Astrocyte (in vitro differentiated cells and primary cell): ENCODE results near the gene NLN. TPM values are rescaled to one million over a fixed set of nuclear protein-coding genes. Genes with fewer than 3 reads are reported as not detected.

ENCODE experiments used
- DNase-seq: peaks from one replicate; pipeline ENCODE4 v3.0.0-alpha.2; 2010; ENCODE audit warnings: low read depth
- FAIRE-seq: peaks from 2 replicates; lab custom pipeline; 2011; peaks lifted over from hg19 to GRCh38; lab: Jason Lieb, UNC
- H2AFZ ChIP-seq: 2 replicates; pipeline ENCODE4 v1.6.0; 2012; ENCODE audit warnings: low read depth, low read length, inconsistent platforms
- H3K27ac ChIP-seq: 2 replicates; pipeline ENCODE4 v1.5.1; 2011; ENCODE audit warnings: low read depth, low read length, inconsistent platforms
- H3K27me3 ChIP-seq: 2 replicates; pipeline ENCODE4 v1.6.0; 2011; ENCODE audit warnings: low read length, inconsistent platforms; ENCODE audit not compliant: insufficient read depth
- H3K36me3 ChIP-seq: 2 replicates; pipeline ENCODE4 v1.5.1; 2011; ENCODE audit warnings: low read length, inconsistent platforms; ENCODE audit not compliant: insufficient read depth
- H3K4me1 ChIP-seq: 2 replicates; pipeline ENCODE4 v1.5.1; 2011; ENCODE audit warnings: low read length, inconsistent platforms; ENCODE audit not compliant: insufficient read depth
- H3K4me2 ChIP-seq: 2 replicates; pipeline ENCODE4 v1.6.0; 2012; ENCODE audit warnings: low read length, inconsistent platforms
- H3K4me3 ChIP-seq: 2 replicates; pipeline ENCODE4 v1.5.1; 2011; ENCODE audit warnings: low read depth, mild to moderate bottlenecking, low read length, inconsistent platforms; ENCODE audit not compliant: insufficient read depth
- H3K79me2 ChIP-seq: 2 replicates; pipeline ENCODE4 v1.6.0; 2012; ENCODE audit warnings: mild to moderate bottlenecking, low read length, inconsistent platforms; ENCODE audit not compliant: insufficient read depth
- H3K9ac ChIP-seq: 2 replicates; pipeline ENCODE4 v1.6.0; 2012; ENCODE audit warnings: mild to moderate bottlenecking, low read length, inconsistent platforms
- H3K9me3 ChIP-seq: 2 replicates; pipeline ENCODE4 v1.5.1; 2012; ENCODE audit warnings: low read depth, mild to moderate bottlenecking, low read length, inconsistent platforms; ENCODE audit not compliant: insufficient read depth
- H4K20me1 ChIP-seq: 2 replicates; pipeline ENCODE4 v1.6.0; 2012; ENCODE audit warnings: low read length, inconsistent platforms; ENCODE audit not compliant: insufficient read depth
- H3K27ac Mint-ChIP-seq: one replicate; pipeline ENCODE4 v1.8.0; 2021; ENCODE audit warnings: mild to moderate bottlenecking, mixed read lengths; ENCODE audit not compliant: unreplicated experiment
- H3K27me3 Mint-ChIP-seq: one replicate; pipeline ENCODE4 v1.8.0; 2021; ENCODE audit warnings: low read depth, mixed read lengths; ENCODE audit not compliant: unreplicated experiment
- H3K36me3 Mint-ChIP-seq: one replicate; pipeline ENCODE4 v1.8.0; 2021; ENCODE audit warnings: low read depth, mixed read lengths; ENCODE audit not compliant: unreplicated experiment
- H3K4me1 Mint-ChIP-seq: one replicate; pipeline ENCODE4 v1.8.0; 2021; ENCODE audit warnings: low read depth, mixed read lengths; ENCODE audit not compliant: unreplicated experiment
- H3K4me3 Mint-ChIP-seq: one replicate; pipeline ENCODE4 v1.8.0; 2021; ENCODE audit warnings: mild to moderate bottlenecking, moderate library complexity, mixed read lengths; ENCODE audit not compliant: unreplicated experiment
- H3K9me3 Mint-ChIP-seq: one replicate; pipeline ENCODE4 v1.8.0; 2021; ENCODE audit warnings: mild to moderate bottlenecking, mixed read lengths; ENCODE audit not compliant: unreplicated experiment
- EZH2 ChIP-seq: IDR thresholded peaks from 2 replicates; pipeline ENCODE4 v1.6.1; 2012; ENCODE audit warnings: mild to moderate bottlenecking, low read length, inconsistent platforms; ENCODE audit not compliant: insufficient read depth
- total RNA-seq: library from RNA; stranded (reverse); gene quantifications from 2 replicates; pipeline ENCODE4 v1.2.1, GENCODE V29; 2021
- TF ChIP-seq, protein P1 (sequence below): IDR thresholded peaks from 2 replicates; pipeline ENCODE4 v1.5.1; 2011; ENCODE audit warnings: low read depth, mild to moderate bottlenecking, inconsistent platforms, low read length, moderate library complexity; ENCODE audit not compliant: insufficient read depth

NLN gene
- total RNA-seq, 1 donor from 2014 or later: 65.2 TPM

DNA sequence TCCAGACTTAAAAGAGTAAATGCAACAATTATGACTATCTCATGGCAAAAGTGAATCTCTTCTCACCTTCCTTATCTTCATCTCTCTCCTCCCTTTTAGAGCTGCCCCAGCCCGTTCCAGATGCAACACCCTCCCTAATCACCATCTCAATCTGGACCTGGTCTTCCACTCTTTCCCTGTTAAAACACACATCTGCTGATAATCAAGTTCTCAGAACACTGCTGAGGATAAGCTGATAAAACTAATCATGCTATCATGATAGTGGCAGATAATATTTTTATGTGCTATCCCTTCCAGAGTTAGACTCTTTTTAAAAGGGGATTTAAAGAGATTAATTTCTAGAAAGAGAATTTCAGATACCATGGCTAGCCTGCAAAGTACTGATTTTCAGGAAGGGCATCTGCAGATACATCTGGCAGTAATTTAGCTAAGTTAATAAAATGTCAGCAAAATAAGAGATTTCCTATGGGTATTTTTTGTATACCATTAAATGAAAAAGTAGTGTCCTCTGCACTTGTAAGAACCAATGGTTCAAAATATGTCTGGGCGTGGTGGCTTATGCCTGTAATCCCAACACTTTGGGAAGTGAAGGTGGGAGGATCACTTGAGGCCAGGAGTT, 17.3 kb upstream of the NLN start:
- Histone ChIP-seq H3K4me2 (no peak overlapping the region), H3K27me3 (no peaks in the 10 kb centered on the region), H3K27ac (no peak overlapping the region), H2AFZ (no peak overlapping the region), H3K4me1 (no peaks in the 10 kb centered on the region), H3K79me2 (no peaks in the 10 kb centered on the region), H3K9ac (no peak overlapping the region), H3K36me3 (peaks cover 15% of the 10 kb centered on the region), H3K9me3 (no peaks in the 10 kb centered on the region), H3K4me3 (no peak overlapping the region), H4K20me1 (no peaks in the 10 kb centered on the region)
- Mint-ChIP-seq H3K27me3 (no peaks in the 10 kb centered on the region), H3K27ac (no peak overlapping the region), H3K4me3 (no peak overlapping the region), H3K9me3 (no peaks in the 10 kb centered on the region), H3K4me1 (no peaks in the 10 kb centered on the region), H3K36me3 (no peaks in the 10 kb centered on the region)
- FAIRE-seq (no peak), DNase-seq (no peak)
- TF ChIP-seq, protein P1, sequence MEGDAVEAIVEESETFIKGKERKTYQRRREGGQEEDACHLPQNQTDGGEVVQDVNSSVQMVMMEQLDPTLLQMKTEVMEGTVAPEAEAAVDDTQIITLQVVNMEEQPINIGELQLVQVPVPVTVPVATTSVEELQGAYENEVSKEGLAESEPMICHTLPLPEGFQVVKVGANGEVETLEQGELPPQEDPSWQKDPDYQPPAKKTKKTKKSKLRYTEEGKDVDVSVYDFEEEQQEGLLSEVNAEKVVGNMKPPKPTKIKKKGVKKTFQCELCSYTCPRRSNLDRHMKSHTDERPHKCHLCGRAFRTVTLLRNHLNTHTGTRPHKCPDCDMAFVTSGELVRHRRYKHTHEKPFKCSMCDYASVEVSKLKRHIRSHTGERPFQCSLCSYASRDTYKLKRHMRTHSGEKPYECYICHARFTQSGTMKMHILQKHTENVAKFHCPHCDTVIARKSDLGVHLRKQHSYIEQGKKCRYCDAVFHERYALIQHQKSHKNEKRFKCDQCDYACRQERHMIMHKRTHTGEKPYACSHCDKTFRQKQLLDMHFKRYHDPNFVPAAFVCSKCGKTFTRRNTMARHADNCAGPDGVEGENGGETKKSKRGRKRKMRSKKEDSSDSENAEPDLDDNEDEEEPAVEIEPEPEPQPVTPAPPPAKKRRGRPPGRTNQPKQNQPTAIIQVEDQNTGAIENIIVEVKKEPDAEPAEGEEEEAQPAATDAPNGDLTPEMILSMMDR: no peak
- TF ChIP-seq EZH2: no peak

DNA sequence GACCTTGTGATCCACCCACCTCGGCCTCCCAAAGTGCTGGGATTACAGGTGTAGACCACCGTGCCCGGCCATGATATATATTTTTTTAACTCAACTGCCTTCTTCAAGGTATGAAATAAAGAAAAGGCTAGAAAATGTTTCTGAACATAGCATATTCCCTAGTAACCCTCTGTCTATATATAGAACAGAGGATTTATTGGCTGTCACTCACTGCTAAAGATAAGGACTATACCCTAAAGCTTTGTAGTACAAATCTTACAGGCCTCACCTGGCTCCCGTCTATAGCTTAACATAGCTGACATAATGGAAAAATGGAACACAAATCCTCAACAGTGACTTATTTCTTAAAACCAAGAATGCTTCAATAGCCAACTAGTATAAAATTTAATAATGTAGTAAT, 14.3 kb upstream of the NLN start:
- H3K27me3 ChIP-seq: no peaks in the 10 kb centered on the region
- no peaks in the 10 kb centered on the region for H3K4me1 Mint-ChIP-seq
- H3K4me2 ChIP-seq: no peak overlapping the region
- H4K20me1 ChIP-seq: no peaks in the 10 kb centered on the region
- DNase-seq (no peak), FAIRE-seq (no peak)
- peaks cover 10% of the 10 kb centered on the region for H3K36me3 Mint-ChIP-seq
- H3K9me3 ChIP-seq: no peaks in the 10 kb centered on the region
- no peak overlapping the region for H3K4me3 Mint-ChIP-seq
- H2AFZ ChIP-seq: no peak overlapping the region
- H3K36me3 ChIP-seq: peaks cover 17% of the 10 kb centered on the region
- TF ChIP-seq, protein P1: no peak
- no peak for TF ChIP-seq EZH2
- H3K4me1 ChIP-seq: no peaks in the 10 kb centered on the region
- H3K9ac ChIP-seq: no peak overlapping the region
- no peaks in the 10 kb centered on the region for H3K27me3 Mint-ChIP-seq
- no peak overlapping the region for H3K27ac ChIP-seq
- no peak overlapping the region for H3K4me3 ChIP-seq
- H3K9me3 Mint-ChIP-seq: no peaks in the 10 kb centered on the region
- no peaks in the 10 kb centered on the region for H3K79me2 ChIP-seq
- H3K27ac Mint-ChIP-seq: no peak overlapping the region

DNA sequence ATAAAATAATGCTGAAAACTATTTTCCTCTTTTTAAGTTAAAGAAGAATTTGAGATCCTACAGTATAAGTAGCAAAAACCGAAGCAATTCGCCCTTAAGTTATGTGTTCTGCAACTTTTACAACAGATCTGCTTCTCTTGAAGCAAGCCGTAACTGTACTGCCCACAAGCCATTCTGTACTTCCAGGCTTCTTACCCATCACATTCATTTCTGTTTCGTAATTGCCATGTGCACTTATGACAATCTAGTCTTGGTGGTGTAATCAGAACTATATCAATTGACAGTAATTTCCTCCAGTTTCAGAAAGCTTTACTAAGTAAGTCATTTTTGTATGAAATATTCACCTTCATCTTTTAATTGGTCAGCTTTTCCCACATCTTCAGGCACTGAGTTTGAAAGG, 13.9 kb upstream of the NLN start:
- peaks cover 10% of the 10 kb centered on the region for H3K36me3 Mint-ChIP-seq
- Histone ChIP-seq H3K9me3 (no peaks in the 10 kb centered on the region), H3K4me1 (no peaks in the 10 kb centered on the region), H3K36me3 (peaks cover 17% of the 10 kb centered on the region), H3K9ac (no peak overlapping the region), H3K4me3 (no peak overlapping the region), H3K27me3 (no peaks in the 10 kb centered on the region), H4K20me1 (no peaks in the 10 kb centered on the region), H3K79me2 (no peaks in the 10 kb centered on the region), H2AFZ (no peak overlapping the region), H3K27ac (no peak overlapping the region), H3K4me2 (no peak overlapping the region)
- H3K9me3 Mint-ChIP-seq: no peaks in the 10 kb centered on the region
- DNase-seq: no peak
- no peak overlapping the region for H3K27ac Mint-ChIP-seq
- TF ChIP-seq EZH2: no peak
- TF ChIP-seq, protein P1: no peak
- H3K4me1 Mint-ChIP-seq: no peaks in the 10 kb centered on the region
- no peak for FAIRE-seq
- no peak overlapping the region for H3K4me3 Mint-ChIP-seq
- no peaks in the 10 kb centered on the region for H3K27me3 Mint-ChIP-seq
